OCI-LY7 (cell line): ENCODE measurements around the gene KAZN. TPM values are rescaled to one million over a fixed set of nuclear protein-coding genes. Genes with fewer than 3 reads are reported as not detected.

Source experiments
- BruUV-seq: library from RNA; stranded (reverse); fragments of 400-500 nt; replicated peaks from 2 replicates; lab custom pipeline; 2021; lab: Mats Ljungman, UMichigan
- CTCF ChIA-PET: fragments of 300-600 bp; sonication (Branson Sonifier 250); formaldehyde crosslinking; loops from one replicate; lab custom pipeline; 2022; ENCODE audit warnings: antibody characterized with exemption; ENCODE audit not compliant: unreplicated experiment; lab: Charles Lee
- POLR2A ChIA-PET: fragments of 300-600 bp; sonication (Branson Sonifier 250); formaldehyde crosslinking; loops from one replicate; lab custom pipeline; 2022; ENCODE audit warnings: antibody characterized with exemption; lab: Charles Lee
- DNase-seq: peaks from one replicate; pipeline ENCODE4 v3.0.0-alpha.2; 2015; ENCODE audit warnings: low spot score
- H2AFZ ChIP-seq: fragments of 200-600 bp; sonication (generic), shearing (Covaris generic); 2 replicates; pipeline ENCODE4 v1.6.1; 2014; ENCODE audit warnings: mild to moderate bottlenecking, antibody characterized with exemption, low read length, moderate library complexity
- H3K27ac ChIP-seq: fragments of 200-600 bp; sonication (generic); 2 replicates; pipeline ENCODE4 v1.5.1; 2014; ENCODE audit warnings: mixed run types, low read depth, mild to moderate bottlenecking, moderate library complexity, low read length, inconsistent platforms; ENCODE audit not compliant: poor library complexity, severe bottlenecking
- H3K36me3 ChIP-seq: fragments of 200-600 bp; sonication (generic); 2 replicates; pipeline ENCODE4 v1.6.1; 2014; ENCODE audit warnings: mild to moderate bottlenecking, antibody characterized with exemption, low read length, moderate library complexity, mixed read lengths; ENCODE audit not compliant: insufficient read depth
- H3K4me1 ChIP-seq: fragments of 200-600 bp; sonication (generic); 2 replicates; pipeline ENCODE4 v1.5.1; 2014; ENCODE audit warnings: mild to moderate bottlenecking, low read length; ENCODE audit not compliant: insufficient read depth, poor library complexity, severe bottlenecking
- H3K4me2 ChIP-seq: fragments of 200-600 bp; sonication (generic); 2 replicates; pipeline ENCODE4 v1.6.1; 2014; ENCODE audit warnings: mild to moderate bottlenecking, low read length
- H3K4me3 ChIP-seq: fragments of 200-600 bp; sonication (generic); 2 replicates; pipeline ENCODE4 v1.5.1; 2014; ENCODE audit warnings: mild to moderate bottlenecking, low read depth, low read length; ENCODE audit not compliant: poor library complexity, severe bottlenecking
- H3K79me2 ChIP-seq: fragments of 200-600 bp; sonication (generic); 2 replicates; pipeline ENCODE4 v1.6.1; 2016; ENCODE audit warnings: low read depth, mild to moderate bottlenecking, low read length, moderate library complexity, mixed read lengths; ENCODE audit not compliant: insufficient read depth
- H3K9me2 ChIP-seq: fragments of 200-600 bp; sonication (generic); 2 replicates; pipeline ENCODE4 v1.6.1; 2016; ENCODE audit warnings: mild to moderate bottlenecking, low read length, mixed read lengths; ENCODE audit not compliant: insufficient read depth
- H3K9me3 ChIP-seq: fragments of 200-600 bp; sonication (generic); 2 replicates; pipeline ENCODE4 v1.6.1; 2014; ENCODE audit warnings: mild to moderate bottlenecking, mixed run types, low read length, mixed read lengths
- H4K20me1 ChIP-seq: fragments of 200-600 bp; sonication (generic); 2 replicates; pipeline ENCODE4 v1.6.1; 2014; ENCODE audit warnings: mild to moderate bottlenecking, antibody characterized with exemption, low read length, moderate library complexity, mixed read lengths; ENCODE audit not compliant: insufficient read depth
- CTCF ChIP-seq: fragments of 200-600 bp; sonication (generic); conservative IDR thresholded peaks from 2 replicates; pipeline ENCODE4 v1.5.1; 2014; ENCODE audit warnings: mild to moderate bottlenecking, antibody characterized with exemption, low read length, moderate library complexity, mixed read lengths
- EZH2phosphoT487 ChIP-seq: fragments of 200-600 bp; sonication (generic); IDR thresholded peaks from 2 replicates; pipeline ENCODE4 v1.6.1; 2018; ENCODE audit warnings: low read depth, borderline replicate concordance, mild to moderate bottlenecking, mixed run types, antibody characterized with exemption, low read length, moderate library complexity, mixed read lengths
- intact Hi-C: fragments of 100-400 bp; cut with micrococcal nuclease; formaldehyde crosslinking; loops from one replicate; pipeline ENCODE4 v1.10.0; 2022; ENCODE audit not compliant: unreplicated experiment
- total RNA-seq, 2 experiments: library from RNA; depleted of rRNA in 1 of 2; stranded (reverse); fragments of >200 nt in 1 of 2; shearing (Covaris generic) in 1 of 2; gene quantifications; 2 replicates each; pipeline ENCODE4 v1.2.3, GENCODE V29; 2014 to 2022

Gene KAZN
- total RNA-seq, 2 experiments from 2014 or later: 0.40 to 2.4 TPM

- Histone ChIP-seq H3K4me2 (no peak overlapping the region), H4K20me1 (no peaks in the 10 kb centered on the region), H3K27ac (no peak overlapping the region), H3K9me2 (no peaks in the 10 kb centered on the region), H3K79me2 (no peaks in the 10 kb centered on the region), H2AFZ (no peak overlapping the region), H3K36me3 (no peaks in the 10 kb centered on the region), H3K4me3 (no peak overlapping the region), H3K9me3 (no peaks in the 10 kb centered on the region), H3K4me1 (no peaks in the 10 kb centered on the region)
- TF ChIP-seq EZH2phosphoT487: no peak
- TF ChIP-seq CTCF: no peak
- no TSS peak for BruUV-seq
- no peak for DNase-seq
- ChIA-PET POLR2A (interaction anchor here (0.6 to 0.9 kb wide), 3 partner anchors 153 to 1510 kb away, joined by 3 read pairs; no protein-coding TSS in a partner anchor), CTCF (no interaction called here)
- intact Hi-C loops: no loop called here
Measured at GRCh38 chr1:14625572-14625971, 27.1 kb downstream of the KAZN start.

- CTCF ChIA-PET: no interaction called here
- POLR2A ChIA-PET: interaction anchor here (0.6 kb wide), 1 partner anchor 371 kb away, joined by 3 read pairs; no protein-coding TSS in a partner anchor
Measured at GRCh38 chr1:14625996-14626395, 27.5 kb downstream of the KAZN start.

More at GRCh38 chr1:14625996-14626395, 27.5 kb downstream of the KAZN start:
- no TSS peak for BruUV-seq
- Histone ChIP-seq H3K79me2 (no peaks in the 10 kb centered on the region), H3K36me3 (no peaks in the 10 kb centered on the region), H2AFZ (no peak overlapping the region), H3K9me2 (no peaks in the 10 kb centered on the region), H3K4me3 (no peak overlapping the region), H4K20me1 (no peaks in the 10 kb centered on the region), H3K9me3 (no peaks in the 10 kb centered on the region), H3K4me1 (no peaks in the 10 kb centered on the region), H3K4me2 (no peak overlapping the region), H3K27ac (no peak overlapping the region)
- no peak for TF ChIP-seq EZH2phosphoT487
- no peak for TF ChIP-seq CTCF
- intact Hi-C loops: no loop called here
- no peak for DNase-seq
